Testis (tissue), 3 donors: ENCODE results near the gene SYT1. TPM values are rescaled to one million over a fixed set of nuclear protein-coding genes. Genes with fewer than 3 reads are reported as not detected.

ENCODE experiments used
- DNase-seq: peaks from one replicate; pipeline ENCODE4 v3.0.0-alpha.2; 2019
- H3K27ac ChIP-seq, 2 donors: fragments of 200-600 bp; sonication (generic); one replicate each; pipeline ENCODE4 v1.5.1; 2019
- H3K27me3 ChIP-seq: fragments of 200-600 bp; sonication (generic); one replicate; pipeline ENCODE4 v1.5.1; 2019
- H3K36me3 ChIP-seq: fragments of 200-600 bp; sonication (generic); one replicate; pipeline ENCODE4 v1.5.1; 2017; ENCODE audit warnings: low read depth; ENCODE audit errors: missing control alignments
- H3K4me1 ChIP-seq: fragments of 200-600 bp; sonication (generic); one replicate; pipeline ENCODE4 v1.5.1; 2019
- H3K4me3 ChIP-seq, 2 donors: fragments of 200-600 bp; sonication (generic); one replicate each; pipeline ENCODE4 v1.5.1; 2017 to 2019
- H3K9me3 ChIP-seq: fragments of 200-600 bp; sonication (generic); one replicate; pipeline ENCODE4 v1.5.1; 2017
- CTCF ChIP-seq, 3 experiments: fragments of 450-650 bp in 2 of 3; fragments of 200-600 bp in 1 of 3; sonication (generic) in 1 of 3; IDR thresholded peaks; one replicate each; pipeline ENCODE4 v1.5.1; 2016 to 2019; ENCODE audit warnings: antibody characterized with exemption in 3 of 3, mild to moderate bottlenecking in 2 of 3, moderate library complexity in 1 of 3
- POLR2A ChIP-seq: fragments of 450-650 bp; IDR thresholded peaks from one replicate; pipeline ENCODE4 v1.6.1; 2017; ENCODE audit warnings: antibody characterized with exemption, mild to moderate bottlenecking, moderate library complexity
- WGBS, 2 donors: methylation state at CpG; one replicate each; pipeline ENCODE4 v1.1.5; 2018; 5-methylcytosine and 5-hydroxymethylcytosine counted together
- intact Hi-C: fragments of 100-400 bp; cut with DNase I; formaldehyde crosslinking; loops from one replicate; pipeline ENCODE4 v1.15.1; 2023; ENCODE audit warnings: low total_unique reads
- polyA plus RNA-seq: library from polyadenylated mRNA; stranded (reverse); fragments of 350-450 nt; fragmentation: Illumina TruSeq; extraction: RNeasy Lipid Tissue Mini Kit (QIAGEN cat#74804); gene quantifications from one replicate; pipeline ENCODE4 v1.2.3, GENCODE V29; 2014; ENCODE audit warnings: low read depth, low replicate concordance; ENCODE audit not compliant: insufficient read depth
- total RNA-seq, 2 donors: library from RNA; depleted of rRNA; stranded (reverse); fragments of >200 nt; gene quantifications; one replicate each; pipeline ENCODE4 v1.2.3, GENCODE V29; 2016

Gene SYT1
- total and polyA plus RNA-seq, 3 donors from 2014 or later = 1.1 to 1.7 (median 1.3) TPM

DNA sequence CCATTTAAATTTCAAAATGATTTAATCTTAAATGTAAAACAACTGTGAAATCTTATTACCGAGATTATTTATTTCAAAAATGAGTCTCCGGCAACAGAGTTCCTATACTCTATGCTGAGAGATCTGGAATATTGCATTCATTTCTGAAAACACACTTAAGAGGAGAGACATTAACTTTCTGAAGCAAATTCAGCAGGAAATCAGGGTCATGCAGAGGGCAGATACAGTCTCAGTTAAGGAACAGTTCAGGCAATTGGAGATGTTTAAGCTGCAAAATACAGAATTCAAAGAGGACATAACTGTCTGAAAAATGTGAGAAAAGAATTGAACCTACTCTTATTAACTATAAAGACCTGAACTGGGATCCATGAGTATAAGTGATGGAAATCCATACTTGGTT, 505.4 kb downstream of the SYT1 start:
- intact Hi-C loops = no loop called here
- no peaks in the 10 kb centered on the region for H3K4me1 ChIP-seq

DNA sequence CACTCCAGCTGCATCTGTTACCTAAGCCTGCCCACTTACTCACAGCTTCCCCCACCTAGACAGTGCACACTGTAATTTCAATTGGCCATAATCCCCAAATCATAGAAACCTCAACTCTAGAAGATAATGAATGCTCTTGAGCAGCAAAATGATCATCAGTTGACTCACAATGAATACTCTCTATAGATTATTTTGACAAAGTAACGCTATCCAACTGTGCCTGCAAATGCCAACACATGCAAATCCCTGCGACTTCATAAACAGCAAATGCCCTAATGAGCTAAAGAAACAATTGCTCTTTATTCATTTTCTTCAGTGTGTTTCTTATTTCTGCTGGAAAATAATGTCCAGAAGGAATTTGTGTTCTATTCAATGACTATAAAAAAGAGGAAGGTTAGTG, 506.7 kb downstream of the SYT1 start:
- WGBS, 2 donors = 78 to 79% methylated on average over 2 of the region's 2 CpGs
- H3K4me3 ChIP-seq = no peak overlapping the region
- no peaks in the 10 kb centered on the region for H3K36me3 ChIP-seq
- H3K4me1 ChIP-seq = no peaks in the 10 kb centered on the region
- intact Hi-C loops = no loop called here
- no peak for TF ChIP-seq POLR2A
- H3K9me3 ChIP-seq = no peaks in the 10 kb centered on the region
- DNase-seq = no peak
- H3K27me3 ChIP-seq = no peaks in the 10 kb centered on the region
- no peak overlapping the region for H3K27ac ChIP-seq

More for the DNA sequence above, 505.4 kb downstream of the SYT1 start:
- H3K4me3 ChIP-seq = no peak overlapping the region
- no peaks in the 10 kb centered on the region for H3K36me3 ChIP-seq
- H3K27me3 ChIP-seq = no peaks in the 10 kb centered on the region
- TF ChIP-seq CTCF (IDR thresholded peaks at IDR 0.05) (no peak), POLR2A (no peak)
- DNase-seq = no peak
- no peaks in the 10 kb centered on the region for H3K9me3 ChIP-seq
- WGBS, 2 donors = 70 to 77% methylated on average over 2 of the region's 2 CpGs
- H3K27ac ChIP-seq = no peak overlapping the region

DNA sequence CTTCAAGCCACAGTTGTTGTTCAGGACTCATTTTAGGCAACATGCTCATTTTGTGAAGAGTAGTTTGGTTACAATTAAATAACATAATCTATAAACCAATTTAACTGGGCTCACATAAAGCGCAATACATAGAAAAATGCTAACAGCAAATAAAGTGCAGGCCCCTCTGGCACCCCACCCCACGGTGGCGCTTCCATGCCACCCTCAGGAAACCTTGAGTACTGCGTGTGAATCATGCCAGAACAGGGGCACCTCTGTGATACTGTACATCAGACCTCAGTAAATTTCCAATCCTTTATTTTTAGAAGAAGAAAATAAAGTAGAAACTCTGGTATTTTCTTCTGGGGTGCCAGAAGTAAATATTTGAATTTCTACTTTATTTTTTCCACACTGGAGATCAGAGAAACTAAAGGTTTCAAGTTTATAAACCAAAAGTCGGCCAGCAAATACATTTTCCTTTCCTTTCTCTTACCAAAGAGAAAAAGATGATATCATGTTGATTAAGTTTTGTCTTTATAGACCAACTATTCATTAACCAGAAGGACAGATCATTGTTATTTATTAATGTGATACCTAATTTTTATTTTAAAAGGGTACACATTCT, 509.4 kb downstream of the SYT1 start:
- Histone ChIP-seq H3K4me3 (no peak overlapping the region), H3K36me3 (no peaks in the 10 kb centered on the region), H3K9me3 (no peaks in the 10 kb centered on the region), H3K27ac (no peak overlapping the region), H3K27me3 (no peaks in the 10 kb centered on the region), H3K4me1 (no peaks in the 10 kb centered on the region)
- 68 to 75% methylated on average over 5 of the region's 5 CpGs for WGBS, 2 donors
- TF ChIP-seq POLR2A = no peak
- TF ChIP-seq CTCF (IDR thresholded peaks at IDR 0.05) = peak in 2 of 3 experiments; percentile 25 to 52
- DNase-seq = peak; percentile 18
- intact Hi-C loops = no loop called here

DNA sequence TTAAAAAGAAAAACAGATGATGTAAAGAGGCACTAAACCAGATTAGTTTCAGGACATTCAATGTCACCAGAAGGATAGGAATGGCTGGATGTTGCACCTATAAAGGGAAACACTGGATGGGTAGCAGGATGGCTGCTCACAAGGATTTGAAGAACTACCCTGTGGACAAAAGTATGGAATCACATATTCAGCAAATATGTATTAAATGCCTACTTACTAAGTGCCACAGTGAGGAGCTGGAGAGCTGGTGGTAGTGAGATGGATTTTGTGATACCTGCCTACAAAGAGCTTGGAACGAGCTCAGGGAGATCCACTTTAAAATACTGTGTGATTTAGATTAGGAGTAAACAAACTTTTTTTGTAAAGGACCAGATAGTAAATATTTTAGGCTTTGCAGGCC, 510.0 kb downstream of the SYT1 start:
- Histone ChIP-seq H3K27me3 (no peaks in the 10 kb centered on the region), H3K4me3 (no peak overlapping the region), H3K27ac (no peak overlapping the region), H3K9me3 (no peaks in the 10 kb centered on the region), H3K4me1 (no peaks in the 10 kb centered on the region), H3K36me3 (no peaks in the 10 kb centered on the region)
- 79 to 100% methylated on average over 1 of the region's 1 CpG for WGBS, 2 donors
- intact Hi-C loops = no loop called here
- TF ChIP-seq POLR2A (no peak), CTCF (IDR thresholded peaks at IDR 0.05) (no peak)
- DNase-seq = no peak

- Histone ChIP-seq H3K4me1 (no peaks in the 10 kb centered on the region), H3K27me3 (no peaks in the 10 kb centered on the region), H3K4me3 (no peak overlapping the region), H3K9me3 (no peaks in the 10 kb centered on the region), H3K36me3 (no peaks in the 10 kb centered on the region), H3K27ac (no peak overlapping the region)
- TF ChIP-seq POLR2A = no peak
- 85 to 91% methylated on average over 6 of the region's 6 CpGs for WGBS, 2 donors
- DNase-seq = no peak
- intact Hi-C loops = no loop called here
Observed at GRCh38 chr12:79375050-79375449, 510.5 kb downstream of the SYT1 start.

GRCh38 chr12:79378496-79378895, 513.9 kb downstream of the SYT1 start:
- TF ChIP-seq CTCF (IDR thresholded peaks at IDR 0.05) (no peak), POLR2A (no peak)

More at GRCh38 chr12:79378496-79378895, 513.9 kb downstream of the SYT1 start:
- WGBS, 2 donors = 31 to 52% methylated on average over 1 of the region's 1 CpG
- no peaks in the 10 kb centered on the region for H3K36me3 ChIP-seq
- no peaks in the 10 kb centered on the region for H3K27me3 ChIP-seq
- no peaks in the 10 kb centered on the region for H3K4me1 ChIP-seq
- no peak for DNase-seq
- intact Hi-C loops = no loop called here
- H3K27ac ChIP-seq = no peak overlapping the region
- H3K9me3 ChIP-seq = no peaks in the 10 kb centered on the region
- no peak overlapping the region for H3K4me3 ChIP-seq
